ENCODE results near the gene ANO10.

GRCh38 chr3:43372809-43373559, 248.8 kb downstream of the ANO10 start:
- TF ChIP-seq YY1 (IDR thresholded peaks at IDR 0.05; ENCODE audit: low read depth) (no peak), CEBPB (IDR thresholded peaks at IDR 0.05) (no peak), TAF1 (IDR thresholded peaks at IDR 0.05; ENCODE audit: low read depth) (no peak), EP300 (IDR thresholded peaks at IDR 0.05; ENCODE audit: borderline replicate concordance) (no peak), RAD21 (IDR thresholded peaks at IDR 0.05; ENCODE audit: low read depth) (no peak)
